Smooth muscle cell of the brain vasculature (primary cell): ENCODE results near the gene RNF144A.

Experiments used
- DNase-seq: peaks from one replicate; pipeline ENCODE4 v3.0.0-alpha.2; 2012; ENCODE audit warnings: low read depth, low spot score

The RNF144A gene

DNA sequence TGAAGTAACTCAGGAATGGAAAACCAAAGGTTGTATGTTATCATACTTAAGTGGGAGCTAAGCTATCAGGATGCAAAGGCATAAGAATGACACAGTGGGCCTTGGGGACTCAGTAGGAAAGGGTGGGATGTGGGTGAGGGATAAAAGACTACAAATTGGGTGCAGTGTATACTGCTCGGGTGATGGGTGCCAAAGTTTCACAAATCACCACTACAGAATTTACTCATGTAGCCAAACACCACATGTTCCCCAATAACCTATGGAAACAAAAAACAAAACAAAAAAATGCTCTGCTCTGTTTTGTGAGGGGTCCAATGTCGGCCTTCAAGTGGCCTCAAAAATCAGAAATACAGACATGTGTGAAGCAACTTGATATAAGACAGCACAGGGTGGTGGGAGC, 8.9 kb upstream of the RNF144A start:
- DNase-seq = no peak

- no peak for DNase-seq
These were observed 7.5 kb upstream of the RNF144A start for GRCh38 chr2:6909431-6910385.

- no peak for DNase-seq
These were observed 5.5 kb upstream of the RNF144A start for GRCh38 chr2:6911721-6912120.

GRCh38 chr2:6913415-6914157, 3.6 kb upstream of the RNF144A start:
- DNase-seq = no peak

GRCh38 chr2:6914828-6915227, 2.4 kb upstream of the RNF144A start:
- no peak for DNase-seq

- DNase-seq = no peak
These were observed 1.8 kb upstream of the RNF144A start for GRCh38 chr2:6915399-6915798.

DNA sequence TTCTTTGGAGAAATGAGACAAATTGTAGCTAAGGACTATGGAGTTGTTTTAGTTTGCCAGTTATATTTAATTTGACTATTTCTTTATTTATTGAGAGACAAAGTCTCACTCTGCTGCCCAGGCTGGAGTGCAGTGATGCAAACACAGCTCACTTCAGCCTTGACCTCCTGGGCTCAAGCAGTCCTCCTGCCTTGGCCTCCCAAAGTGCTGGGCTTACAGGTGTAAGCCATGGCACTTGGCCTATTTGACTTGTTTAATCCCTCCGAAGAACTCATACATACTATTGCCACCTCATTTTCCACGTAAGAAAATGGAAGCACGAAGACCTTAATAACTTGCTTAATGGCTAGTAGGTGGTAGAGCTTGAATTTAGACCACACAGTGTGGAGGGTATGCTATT, 988 bp upstream of the RNF144A start:
- DNase-seq = no peak

DNA sequence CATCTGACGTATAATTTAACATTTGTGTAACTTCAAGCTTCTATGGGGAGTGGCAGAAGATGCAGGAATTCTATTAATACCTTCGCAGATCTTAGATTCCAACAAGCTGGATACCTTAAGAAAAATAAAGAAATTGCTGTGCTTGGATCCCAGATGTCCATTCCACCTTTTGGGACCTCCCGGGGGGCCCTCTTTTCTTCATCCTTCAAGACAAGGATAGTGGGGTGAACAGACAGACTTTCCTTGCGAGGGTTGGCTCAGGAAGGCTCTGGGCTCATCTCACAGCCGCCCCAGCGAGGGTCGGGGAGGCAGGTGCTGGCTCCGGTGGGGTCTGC, 509 bp upstream of the RNF144A start:
- no peak for DNase-seq

DNA sequence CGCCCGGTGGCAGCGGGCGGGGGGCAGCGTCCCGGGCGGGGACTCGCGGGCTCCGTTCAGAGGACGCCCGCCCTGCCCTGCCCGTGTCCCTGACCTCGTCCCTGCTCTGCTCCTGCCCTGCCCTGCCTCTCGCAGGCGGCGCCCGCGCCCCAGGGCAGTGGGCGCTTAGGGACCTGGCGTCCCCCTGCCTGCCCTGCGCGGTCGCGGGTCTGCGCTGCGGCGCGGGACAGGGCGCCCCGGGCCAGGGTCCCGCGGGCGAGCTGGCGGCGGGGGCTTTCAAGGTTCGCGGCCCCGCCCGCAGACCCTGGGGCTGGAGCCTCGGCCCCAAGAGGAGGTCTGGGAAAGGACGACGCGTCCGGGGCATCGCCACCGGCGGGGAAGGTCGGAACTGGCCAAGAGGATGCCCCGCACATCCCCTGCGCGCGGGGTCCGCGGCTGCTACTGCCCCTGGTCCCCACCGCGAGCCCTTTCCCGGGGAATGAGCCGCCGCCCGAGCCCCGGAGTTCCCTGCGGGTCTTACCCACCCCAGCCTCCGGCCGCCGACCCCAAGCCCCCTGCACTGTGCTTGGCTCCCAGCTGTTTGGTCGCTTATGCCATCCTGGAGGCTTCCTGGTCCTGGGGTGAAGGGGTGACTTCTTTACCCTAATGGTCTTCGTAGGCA, 679 bp downstream of the RNF144A start:
- no peak for DNase-seq

GRCh38 chr2:6919901-6920742, 2.9 kb downstream of the RNF144A start:
- no peak for DNase-seq

DNA sequence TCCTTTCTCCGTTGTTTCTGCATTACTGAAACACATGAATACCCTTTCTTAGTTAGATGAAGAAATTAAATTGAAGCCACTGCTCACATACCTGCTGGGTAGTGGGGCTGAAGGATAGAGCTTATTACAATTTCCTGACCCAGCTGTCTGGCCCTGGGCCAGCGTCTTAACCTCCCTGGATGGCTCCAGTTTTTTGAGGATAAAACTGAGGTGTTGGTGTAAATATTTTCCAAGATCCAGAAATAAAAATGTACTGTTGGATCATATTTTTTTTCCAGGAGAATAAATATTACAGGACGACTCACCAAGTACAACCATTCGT, 3.5 kb downstream of the RNF144A start:
- DNase-seq = no peak

GRCh38 chr2:6921321-6921922, 4.2 kb downstream of the RNF144A start:
- DNase-seq = no peak

DNA sequence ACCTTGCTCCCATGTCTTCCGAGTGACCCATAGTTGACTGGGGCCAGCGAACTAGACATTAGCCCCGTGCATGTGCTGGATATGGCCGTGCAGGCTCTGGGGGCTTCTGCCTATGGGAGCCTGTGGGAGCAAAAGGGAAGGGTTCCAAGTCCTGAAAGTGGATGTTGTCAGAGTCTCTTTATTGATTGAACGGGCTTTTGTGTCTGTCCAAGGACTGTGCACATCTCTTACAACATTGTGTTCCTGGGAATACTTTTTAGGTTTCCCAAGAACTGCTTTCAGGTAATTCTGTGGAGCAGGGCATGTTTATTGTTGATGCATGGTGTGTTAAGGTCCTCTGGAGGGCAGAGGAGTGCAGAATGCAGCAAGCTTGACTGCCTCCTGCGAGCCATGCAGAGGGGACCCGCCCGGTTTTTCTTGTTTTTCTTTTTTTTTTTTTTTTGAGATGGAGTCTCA, 5.0 kb downstream of the RNF144A start:
- no peak for DNase-seq

GRCh38 chr2:6923319-6923718, 6.1 kb downstream of the RNF144A start:
- DNase-seq = no peak

- no peak for DNase-seq
These were observed 7.1 kb downstream of the RNF144A start for GRCh38 chr2:6924101-6924923.

GRCh38 chr2:6924924-6925409, 7.8 kb downstream of the RNF144A start:
- DNase-seq = no peak

- DNase-seq = no peak
These were observed 9.0 kb downstream of the RNF144A start for GRCh38 chr2:6926071-6926732.

- DNase-seq = no peak
These were observed 10.0 kb downstream of the RNF144A start for GRCh38 chr2:6927186-6927585.

DNA sequence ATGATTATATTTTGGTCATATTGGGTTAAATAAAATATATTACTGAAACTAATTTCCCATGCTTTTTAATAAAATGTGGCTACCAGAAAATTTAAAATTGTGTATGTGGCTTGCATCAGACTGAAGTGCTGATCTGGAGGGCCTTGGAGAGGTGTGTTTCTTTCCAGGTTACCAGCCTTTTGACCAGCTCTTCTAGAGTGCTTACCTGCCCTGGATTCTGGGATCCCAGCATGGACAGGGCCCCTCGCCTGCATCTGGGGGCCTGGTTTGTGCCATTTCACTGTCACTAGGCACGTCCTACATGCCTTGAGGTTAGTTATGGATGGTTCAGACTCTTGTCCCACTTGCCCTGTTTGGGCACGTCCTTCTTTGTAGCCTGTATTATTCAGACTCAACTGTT, 10.5 kb downstream of the RNF144A start:
- DNase-seq = no peak

DNA sequence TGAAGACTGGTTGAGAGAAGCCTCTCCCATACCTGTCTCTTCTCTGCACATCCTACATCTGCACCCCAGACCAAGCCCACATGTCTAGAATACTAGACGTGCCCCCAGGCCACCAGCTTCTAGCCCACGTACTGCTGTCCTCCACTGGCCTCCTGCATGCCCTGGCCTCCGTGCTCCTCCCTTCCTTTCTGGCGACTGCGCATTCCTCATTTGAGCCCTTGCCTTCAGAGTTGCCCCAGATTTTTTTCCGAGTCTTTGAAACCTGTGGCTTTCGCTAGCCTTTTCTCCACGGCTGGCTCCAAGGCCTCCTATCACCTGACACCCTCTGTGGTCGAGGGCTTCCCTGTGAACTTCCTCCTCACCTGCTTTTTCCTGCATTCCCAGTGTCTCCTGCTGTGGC, 11.2 kb downstream of the RNF144A start:
- DNase-seq = no peak
